ENCODE measurements around the gene ITPRIPL2. TPM values are rescaled to one million over a fixed set of nuclear protein-coding genes. Genes with fewer than 3 reads are reported as not detected.

Gene ITPRIPL2
- polyA plus RNA-seq, 1 donor (not counting 4 experiments of a cell fraction or from before 2014, with no cell fraction given): 5.9 TPM

DNA sequence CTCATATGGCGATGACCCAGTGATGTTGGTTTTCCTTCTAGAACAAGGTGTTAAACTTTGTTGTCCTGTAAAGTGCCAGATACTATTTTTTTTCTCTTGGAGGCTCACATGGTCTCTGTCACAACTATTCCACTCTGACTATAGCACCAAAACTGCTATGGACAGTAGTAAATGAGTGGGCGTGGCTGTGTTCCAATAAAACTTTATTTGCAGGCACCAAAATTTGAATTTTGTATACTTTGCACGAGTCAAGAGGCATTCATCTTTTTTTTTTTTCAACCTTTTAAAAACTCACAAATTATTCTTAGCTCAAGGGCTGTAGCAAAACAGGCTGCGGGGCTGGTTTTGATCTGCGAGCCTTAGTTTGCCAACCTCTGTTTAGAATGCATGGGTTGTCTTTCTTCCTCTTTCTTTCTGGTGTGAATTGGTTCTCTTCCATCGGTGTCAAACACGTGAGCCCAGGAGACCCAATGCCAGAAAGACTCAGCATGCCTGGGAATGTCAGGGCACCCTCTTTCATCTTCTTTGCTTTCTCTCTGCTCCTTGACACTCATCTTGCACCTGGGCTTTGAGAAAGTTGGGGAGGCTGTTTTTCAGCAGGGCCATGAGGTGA is 56.4 kb downstream of the ITPRIPL2 start:
- H3K36me3 ChIP-seq (ENCODE audit: control insufficient read depth in 2 of 2, extremely low read depth in 1 of 2, insufficient read depth in 2 of 2, low read length in 2 of 2): no peaks in the 10 kb centered on the region
- H3K9ac ChIP-seq (ENCODE audit: control insufficient read depth, extremely low read depth, insufficient read depth, low read length): no peak overlapping the region
- H3K4me2 ChIP-seq (ENCODE audit: control insufficient read depth, extremely low read depth, insufficient read depth, low read depth, low read length): no peak overlapping the region
- no peak for FAIRE-seq
- no peaks in the 10 kb centered on the region for H3K9me1 ChIP-seq (ENCODE audit: control insufficient read depth, extremely low read depth, insufficient read depth, low read length)
- DNase-seq (ENCODE audit: low read depth, low spot score): no peak
- peaks cover 2% of the 10 kb centered on the region for H3K4me1 ChIP-seq (ENCODE audit: control insufficient read depth, extremely low read depth, insufficient read depth, low read length)
- TF ChIP-seq, protein P1, sequence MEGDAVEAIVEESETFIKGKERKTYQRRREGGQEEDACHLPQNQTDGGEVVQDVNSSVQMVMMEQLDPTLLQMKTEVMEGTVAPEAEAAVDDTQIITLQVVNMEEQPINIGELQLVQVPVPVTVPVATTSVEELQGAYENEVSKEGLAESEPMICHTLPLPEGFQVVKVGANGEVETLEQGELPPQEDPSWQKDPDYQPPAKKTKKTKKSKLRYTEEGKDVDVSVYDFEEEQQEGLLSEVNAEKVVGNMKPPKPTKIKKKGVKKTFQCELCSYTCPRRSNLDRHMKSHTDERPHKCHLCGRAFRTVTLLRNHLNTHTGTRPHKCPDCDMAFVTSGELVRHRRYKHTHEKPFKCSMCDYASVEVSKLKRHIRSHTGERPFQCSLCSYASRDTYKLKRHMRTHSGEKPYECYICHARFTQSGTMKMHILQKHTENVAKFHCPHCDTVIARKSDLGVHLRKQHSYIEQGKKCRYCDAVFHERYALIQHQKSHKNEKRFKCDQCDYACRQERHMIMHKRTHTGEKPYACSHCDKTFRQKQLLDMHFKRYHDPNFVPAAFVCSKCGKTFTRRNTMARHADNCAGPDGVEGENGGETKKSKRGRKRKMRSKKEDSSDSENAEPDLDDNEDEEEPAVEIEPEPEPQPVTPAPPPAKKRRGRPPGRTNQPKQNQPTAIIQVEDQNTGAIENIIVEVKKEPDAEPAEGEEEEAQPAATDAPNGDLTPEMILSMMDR (optimal IDR thresholded peaks at IDR 0.05 in 1 of 3, IDR thresholded peaks at IDR 0.05 in 1 of 3, conservative IDR thresholded peaks at IDR 0.05 in 1 of 3; ENCODE audit: extremely low read depth in 1 of 3, insufficient read depth in 2 of 3, low read length in 3 of 3): no peak
- TF ChIP-seq EZH2 (IDR thresholded peaks at IDR 0.05; ENCODE audit: low read length): no peak
- no peak overlapping the region for H2AFZ ChIP-seq (ENCODE audit: control insufficient read depth, low read length)
- H3K79me2 ChIP-seq (ENCODE audit: control insufficient read depth, insufficient read depth, low read length): no peaks in the 10 kb centered on the region
- H4K20me1 ChIP-seq (ENCODE audit: control insufficient read depth, extremely low read depth, insufficient read depth, low read length): no peaks in the 10 kb centered on the region
- H3K27ac ChIP-seq (ENCODE audit: control insufficient read depth, insufficient read depth, low read length): no peak overlapping the region
- dilution Hi-C loops (cut with MboI; ENCODE audit: extremely low pct_ligation_motif_present, low sequenced_read_pairs): no loop called here
- peaks cover 33% of the 10 kb centered on the region for H3K27me3 ChIP-seq (ENCODE audit: control insufficient read depth, extremely low read depth, insufficient read depth, low read length)
- H3K9me3 ChIP-seq (ENCODE audit: control insufficient read depth, low read depth, low read length): no peaks in the 10 kb centered on the region
- H3K4me3 ChIP-seq (ENCODE audit: control insufficient read depth in 2 of 3, extremely low read depth in 1 of 3, insufficient read depth in 2 of 3, low read depth in 1 of 3, low read length in 3 of 3): no peak overlapping the region

Other genes with a start within 250 kb of the ITPRIPL2 start
- 26.6 to 34.2 TPM (median 27.6 TPM) in 3 replicates for gene SMG1, start 187.6 kb upstream of the ITPRIPL2 start, polyA plus RNA-seq
- gene TMC7, start 130.0 kb upstream of the ITPRIPL2 start, polyA plus RNA-seq: 6.4 to 8.5 TPM (median 6.4 TPM) in 3 replicates
- gene COQ7, start 46.4 kb upstream of the ITPRIPL2 start, polyA plus RNA-seq: 8.0 to 11.0 TPM (median 11.0 TPM) in 3 replicates
- gene SYT17, start 54.3 kb downstream of the ITPRIPL2 start, polyA plus RNA-seq: 0.04 to 0.23 TPM in 2 of 3 replicates, not detected in the other
- not detected in 3 replicates for gene CLEC19A, start 171.8 kb downstream of the ITPRIPL2 start, polyA plus RNA-seq